H1 (cell line): Measurements from ENCODE around the gene SERPINB13. TPM values are rescaled to one million over a fixed set of nuclear protein-coding genes. Genes with fewer than 3 reads are reported as not detected.

Source experiments
- CTCF ChIA-PET: fragments of 300-600 bp; sonication (Branson Sonifier 250); formaldehyde crosslinking; loops from one replicate; lab custom pipeline; 2021; ENCODE audit not compliant: partially characterized antibody; lab: Charles Lee
- POLR2A ChIA-PET: fragments of 300-600 bp; sonication (Branson Sonifier 250); formaldehyde crosslinking; loops from one replicate; lab custom pipeline; 2021; ENCODE audit warnings: inconsistent platforms; ENCODE audit not compliant: partially characterized antibody; lab: Charles Lee
- DNase-seq, 2 experiments: peaks; one replicate each; pipeline versions ENCODE4 v3.0.0 to v3.0.0-alpha.2; 2010 to 2022; ENCODE audit warnings: low spot score in 2 of 2, low read depth in 1 of 2, mixed read lengths in 1 of 2
- FAIRE-seq: peaks from 2 replicates; lab custom pipeline; 2011; peaks lifted over from hg19 to GRCh38; lab: Jason Lieb, UNC
- H2AFZ ChIP-seq: 2 replicates; pipeline ENCODE4 v1.8.1; 2012; ENCODE audit warnings: low read length, inconsistent platforms
- H2AK5ac ChIP-seq: 2 replicates; pipeline ENCODE4 v1.6.1; 2013; ENCODE audit warnings: low read depth, low read length
- H2BK120ac ChIP-seq: replicated peaks from 2 replicates; pipeline ENCODE3; 2013; ENCODE audit warnings: low read depth, low read length, inconsistent platforms
- H2BK12ac ChIP-seq: 2 replicates; pipeline ENCODE4 v1.6.1; 2013; ENCODE audit warnings: low read depth, low read length
- H2BK15ac ChIP-seq: 2 replicates; pipeline ENCODE4 v1.6.1; 2013; ENCODE audit warnings: low read length
- H2BK20ac ChIP-seq: 2 replicates; pipeline ENCODE4 v1.6.1; 2013; ENCODE audit warnings: low read length
- H2BK5ac ChIP-seq: 2 replicates; pipeline ENCODE4 v1.6.1; 2013; ENCODE audit warnings: low read depth, low read length
- H3K14ac ChIP-seq: 2 replicates; pipeline ENCODE4 v1.6.1; 2013; ENCODE audit warnings: inconsistent platforms; ENCODE audit not compliant: insufficient read length
- H3K18ac ChIP-seq: 2 replicates; pipeline ENCODE4 v1.6.1; 2013; ENCODE audit warnings: low read length; ENCODE audit errors: extremely low read depth
- H3K23ac ChIP-seq: 2 replicates; pipeline ENCODE4 v1.6.1; 2013; ENCODE audit warnings: inconsistent platforms; ENCODE audit not compliant: insufficient read length
- H3K23me2 ChIP-seq: 2 replicates; pipeline ENCODE4 v1.6.1; 2013; ENCODE audit warnings: low read depth, low read length
- H3K27ac ChIP-seq: 2 replicates; pipeline ENCODE4 v1.6.1; 2011; ENCODE audit warnings: low read depth, low read length, inconsistent platforms
- H3K27me3 ChIP-seq, 4 experiments: replicated peaks in 1 of 4; 1 replicate in 1 of 4; 2 replicates in 3 of 4; pipeline versions ENCODE4 v1.6.1 to v1.8.1; 2011 to 2013; ENCODE audit warnings: low read length in 3 of 4, mild to moderate bottlenecking in 3 of 4, inconsistent platforms in 2 of 4, mixed read lengths in 2 of 4, moderate library complexity in 1 of 4; ENCODE audit not compliant: control insufficient read depth in 3 of 4, insufficient read depth in 3 of 4; ENCODE audit errors: extremely low read depth in 1 of 4
- H3K36me3 ChIP-seq, 4 experiments: 2 replicates each; pipeline versions ENCODE4 v1.6.1 to v1.8.1; 2011 to 2013; ENCODE audit warnings: mild to moderate bottlenecking in 4 of 4, low read length in 3 of 4, moderate library complexity in 2 of 4, control low read depth in 1 of 4, inconsistent platforms in 1 of 4; ENCODE audit not compliant: insufficient read depth in 4 of 4, control insufficient read depth in 2 of 4
- H3K4ac ChIP-seq: replicated peaks from 2 replicates; pipeline ENCODE3; 2013; ENCODE audit warnings: low read length, low read depth, mixed read lengths, inconsistent platforms; ENCODE audit not compliant: insufficient read length
- H3K4me1 ChIP-seq, 4 experiments: replicated peaks in 1 of 4; 1 replicate in 1 of 4; 2 replicates in 3 of 4; pipeline versions ENCODE4 v1.6.1 to v1.8.1; 2011 to 2013; ENCODE audit warnings: low read length in 3 of 4, inconsistent platforms in 2 of 4, mixed read lengths in 1 of 4; ENCODE audit not compliant: insufficient read depth in 4 of 4, control insufficient read depth in 3 of 4
- H3K4me2 ChIP-seq, 2 experiments: 2 replicates each; pipeline versions ENCODE4 v1.6.1 to v1.8.1; 2011 to 2013; ENCODE audit warnings: low read depth in 2 of 2, low read length in 2 of 2, control low read depth in 1 of 2, inconsistent platforms in 1 of 2, mild to moderate bottlenecking in 1 of 2; ENCODE audit not compliant: insufficient read depth in 1 of 2
- H3K4me3 ChIP-seq, 4 experiments: fragments of 200-600, 300-600 bp in 1 of 4; sonication (generic), shearing (Covaris generic), sonication (Bioruptor Twin) in 1 of 4; 2 replicates each; pipeline versions ENCODE4 v1.5.1 to v1.8.1; 2011 to 2016; ENCODE audit warnings: low read length in 4 of 4, low read depth in 3 of 4, control low read depth in 2 of 4, inconsistent platforms in 2 of 4, mild to moderate bottlenecking in 2 of 4, mixed read lengths in 1 of 4, moderate library complexity in 1 of 4; ENCODE audit not compliant: insufficient read depth in 2 of 4; ENCODE audit errors: extremely low read depth in 1 of 4
- H3K56ac ChIP-seq: replicated peaks from 2 replicates; pipeline ENCODE3; 2013; ENCODE audit warnings: low read depth, mild to moderate bottlenecking, mixed read lengths, low read length, inconsistent platforms; ENCODE audit not compliant: insufficient read length
- H3K79me1 ChIP-seq: 2 replicates; pipeline ENCODE4 v1.6.1; 2013; ENCODE audit warnings: low read depth, low read length, control low read depth
- H3K79me2 ChIP-seq, 2 experiments: 2 replicates each; pipeline versions ENCODE4 v1.6.1 to v1.8.1; 2012 to 2013; ENCODE audit warnings: low read length in 2 of 2, mild to moderate bottlenecking in 2 of 2, inconsistent platforms in 1 of 2; ENCODE audit not compliant: insufficient read depth in 2 of 2, control insufficient read depth in 1 of 2
- H3K9ac ChIP-seq, 4 experiments: replicated peaks in 1 of 4; 1 replicate in 1 of 4; 2 replicates in 3 of 4; pipeline versions ENCODE4 v1.6.1 to v1.8.1; 2011 to 2013; ENCODE audit warnings: low read depth in 3 of 4, low read length in 3 of 4, control low read depth in 2 of 4, mild to moderate bottlenecking in 2 of 4, moderate library complexity in 2 of 4, inconsistent platforms in 1 of 4; ENCODE audit errors: extremely low read depth in 1 of 4
- H3K9me3 ChIP-seq, 2 experiments: 2 replicates each; pipeline versions ENCODE4 v1.6.1 to v1.8.1; 2012 to 2013; ENCODE audit warnings: mild to moderate bottlenecking in 2 of 2, moderate library complexity in 2 of 2, control low read depth in 1 of 2, inconsistent platforms in 1 of 2, low read depth in 1 of 2, low read length in 1 of 2, mixed read lengths in 1 of 2; ENCODE audit not compliant: insufficient read depth in 2 of 2
- H4K20me1 ChIP-seq, 2 experiments: replicated peaks in 1 of 2; 2 replicates each; pipeline versions ENCODE3 to v1.8.1; 2011 to 2013; ENCODE audit warnings: inconsistent platforms in 2 of 2, low read length in 2 of 2, mild to moderate bottlenecking in 1 of 2; ENCODE audit not compliant: insufficient read depth in 2 of 2, control insufficient read depth in 1 of 2
- H4K5ac ChIP-seq: 2 replicates; pipeline ENCODE4 v1.6.1; 2013; ENCODE audit warnings: low read length, low read depth, mixed read lengths, inconsistent platforms; ENCODE audit not compliant: insufficient read length
- H4K8ac ChIP-seq: 2 replicates; pipeline ENCODE4 v1.8.0; 2013; ENCODE audit warnings: mild to moderate bottlenecking, moderate library complexity, low read length, inconsistent platforms; ENCODE audit not compliant: insufficient read depth; ENCODE audit errors: extremely low read depth
- H4K91ac ChIP-seq: replicated peaks from 2 replicates; pipeline ENCODE3; 2013; ENCODE audit warnings: low read length, mixed read lengths, inconsistent platforms; ENCODE audit not compliant: insufficient read length
- JUND ChIP-seq: IDR thresholded peaks from 2 replicates; pipeline ENCODE4 v1.6.1; 2011; ENCODE audit warnings: mild to moderate bottlenecking, improper control_type of control experiment, low read length
- RNF2 ChIP-seq: fragments of 200-900, 300-1000 bp; sonication (generic); IDR thresholded peaks from 2 replicates; pipeline ENCODE4 v1.7.1; 2016; ENCODE audit warnings: borderline replicate concordance, low read depth, mild to moderate bottlenecking, antibody characterized with exemption, low read length; ENCODE audit not compliant: poor library complexity, severe bottlenecking; ENCODE audit errors: missing control alignments
- SP1 ChIP-seq: IDR thresholded peaks from 2 replicates; pipeline ENCODE4 v1.6.1; 2011; ENCODE audit warnings: low read depth, low read length
- SRF ChIP-seq: IDR thresholded peaks from 2 replicates; pipeline ENCODE4 v1.6.1; 2011; ENCODE audit warnings: mild to moderate bottlenecking, low read depth, low read length, moderate library complexity
- polyA plus RNA-seq, 7 experiments: library from polyadenylated mRNA; depleted of rRNA in 3 of 7; stranded (reverse) in 5 of 7; unstranded in 2 of 7; fragments of >200 nt in 5 of 7; fragments of 200-250 nt in 2 of 7; gene quantifications; 1 replicate in 5 of 7; 2 replicates in 1 of 7; 4 replicates in 1 of 7; pipeline versions ENCODE4 v1.2.1 to v1.2.3, GENCODE V29; 2011 to 2013; ENCODE audit warnings: missing spikeins in 2 of 7, mixed read lengths in 2 of 7
- total RNA-seq: library from RNA; stranded (reverse); fragmentation: NEBNext Ultra II Directional; extraction: Animal tissue kit (Norgen Biotek cat#: 25700); gene quantifications from 2 replicates; pipeline ENCODE4 v1.2.1, GENCODE V29; 2021

The SERPINB13 gene
- total and polyA plus RNA-seq, 2 of the 8 experiments (the other 6 are each of a cell fraction or from before 2014, with no cell fraction given), result not detected

GRCh38 chr18:63575681-63576080 lies 11.5 kb upstream of the SERPINB13 start:
- Histone ChIP-seq H3K4me3 (no peak overlapping the region), H3K79me1 (no peaks in the 10 kb centered on the region), H4K8ac (no peak overlapping the region), H3K23ac (no peak overlapping the region), H3K79me2 (no peaks in the 10 kb centered on the region), H4K91ac (no peak overlapping the region), H2BK12ac (no peak overlapping the region), H3K23me2 (no peaks in the 10 kb centered on the region), H3K56ac (no peak overlapping the region), H3K36me3 (no peaks in the 10 kb centered on the region), H3K4me2 (no peak overlapping the region), H2AFZ (no peak overlapping the region), H2BK15ac (no peak overlapping the region), H3K9me3 (no peaks in the 10 kb centered on the region), H3K27me3 (no peaks in the 10 kb centered on the region), H4K20me1 (no peaks in the 10 kb centered on the region), H4K5ac (no peak overlapping the region), H3K9ac (no peak overlapping the region), H2BK120ac (no peak overlapping the region), H3K4me1 (no peaks in the 10 kb centered on the region), H2BK5ac (no peak overlapping the region), H3K27ac (no peak overlapping the region), H3K18ac (no peak overlapping the region), H3K4ac (no peak overlapping the region), H2BK20ac (no peak overlapping the region), H3K14ac (no peak overlapping the region), H2AK5ac (no peak overlapping the region)
- TF ChIP-seq JUND, result no peak
- TF ChIP-seq SP1, result no peak
- TF ChIP-seq SRF, result no peak
- TF ChIP-seq RNF2, result no peak
- no peak for DNase-seq
- ChIA-PET POLR2A (no interaction called here), CTCF (interaction anchor here (0.9 to 13.2 kb wide), 5 partner anchors 11 to 269 kb away, joined by 3 to 366 read pairs (median 65); no protein-coding TSS in a partner anchor)
- FAIRE-seq, result no peak
